ENCODE data around the gene MDN1.

GRCh38 chr6:89793586-89793985 is 26.0 kb downstream of the MDN1 start:
- TF ChIP-seq, protein P1, sequence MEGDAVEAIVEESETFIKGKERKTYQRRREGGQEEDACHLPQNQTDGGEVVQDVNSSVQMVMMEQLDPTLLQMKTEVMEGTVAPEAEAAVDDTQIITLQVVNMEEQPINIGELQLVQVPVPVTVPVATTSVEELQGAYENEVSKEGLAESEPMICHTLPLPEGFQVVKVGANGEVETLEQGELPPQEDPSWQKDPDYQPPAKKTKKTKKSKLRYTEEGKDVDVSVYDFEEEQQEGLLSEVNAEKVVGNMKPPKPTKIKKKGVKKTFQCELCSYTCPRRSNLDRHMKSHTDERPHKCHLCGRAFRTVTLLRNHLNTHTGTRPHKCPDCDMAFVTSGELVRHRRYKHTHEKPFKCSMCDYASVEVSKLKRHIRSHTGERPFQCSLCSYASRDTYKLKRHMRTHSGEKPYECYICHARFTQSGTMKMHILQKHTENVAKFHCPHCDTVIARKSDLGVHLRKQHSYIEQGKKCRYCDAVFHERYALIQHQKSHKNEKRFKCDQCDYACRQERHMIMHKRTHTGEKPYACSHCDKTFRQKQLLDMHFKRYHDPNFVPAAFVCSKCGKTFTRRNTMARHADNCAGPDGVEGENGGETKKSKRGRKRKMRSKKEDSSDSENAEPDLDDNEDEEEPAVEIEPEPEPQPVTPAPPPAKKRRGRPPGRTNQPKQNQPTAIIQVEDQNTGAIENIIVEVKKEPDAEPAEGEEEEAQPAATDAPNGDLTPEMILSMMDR (IDR thresholded peaks at IDR 0.05; ENCODE audit: low read depth, low read length), result no peak
- no peak for TF ChIP-seq EZH2phosphoT487 (IDR thresholded peaks at IDR 0.05; ENCODE audit: low read depth)

Data from OCI-LY3 (cell line).